Cardiac fibroblast (primary cell): ENCODE data around the gene PHTF1.

Experiments used
- DNase-seq, 2 donors: peaks; one replicate each; pipeline versions ENCODE4 v3.0.0 to v3.0.0-alpha.2; 2010; ENCODE audit warnings: low read depth in 2 of 2
- H3K4me3 ChIP-seq, 2 donors: replicated peaks in 1 of 2; 1 replicate in 1 of 2; 2 replicates in 1 of 2; pipeline ENCODE4 v1.5.1; 2011; ENCODE audit warnings: low read depth in 2 of 2, low read length in 2 of 2, mild to moderate bottlenecking in 2 of 2, moderate library complexity in 1 of 2
- TF ChIP-seq, protein P1 (sequence below): IDR thresholded peaks from one replicate; pipeline ENCODE4 v1.5.1; 2011; ENCODE audit warnings: low read depth, mild to moderate bottlenecking, low read length, inconsistent platforms

The PHTF1 gene

DNA sequence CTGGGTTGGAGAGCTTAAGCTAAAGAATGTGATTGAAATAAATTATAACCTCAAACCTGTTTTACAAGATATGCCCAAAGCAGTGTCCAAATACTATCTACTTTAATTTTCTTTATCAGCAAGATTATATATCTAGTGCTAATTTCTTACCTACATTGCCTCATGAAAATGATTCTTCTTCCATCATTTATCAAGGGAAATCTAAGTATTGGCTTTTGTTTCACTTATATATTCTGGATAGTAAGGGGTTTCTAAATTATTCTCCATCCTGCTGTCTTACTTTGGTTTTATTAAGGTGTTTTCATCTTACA, 81.2 kb downstream of the PHTF1 start:
- DNase-seq, result no peak
- H3K4me3 ChIP-seq, result no peak overlapping the region
- TF ChIP-seq, protein P1, sequence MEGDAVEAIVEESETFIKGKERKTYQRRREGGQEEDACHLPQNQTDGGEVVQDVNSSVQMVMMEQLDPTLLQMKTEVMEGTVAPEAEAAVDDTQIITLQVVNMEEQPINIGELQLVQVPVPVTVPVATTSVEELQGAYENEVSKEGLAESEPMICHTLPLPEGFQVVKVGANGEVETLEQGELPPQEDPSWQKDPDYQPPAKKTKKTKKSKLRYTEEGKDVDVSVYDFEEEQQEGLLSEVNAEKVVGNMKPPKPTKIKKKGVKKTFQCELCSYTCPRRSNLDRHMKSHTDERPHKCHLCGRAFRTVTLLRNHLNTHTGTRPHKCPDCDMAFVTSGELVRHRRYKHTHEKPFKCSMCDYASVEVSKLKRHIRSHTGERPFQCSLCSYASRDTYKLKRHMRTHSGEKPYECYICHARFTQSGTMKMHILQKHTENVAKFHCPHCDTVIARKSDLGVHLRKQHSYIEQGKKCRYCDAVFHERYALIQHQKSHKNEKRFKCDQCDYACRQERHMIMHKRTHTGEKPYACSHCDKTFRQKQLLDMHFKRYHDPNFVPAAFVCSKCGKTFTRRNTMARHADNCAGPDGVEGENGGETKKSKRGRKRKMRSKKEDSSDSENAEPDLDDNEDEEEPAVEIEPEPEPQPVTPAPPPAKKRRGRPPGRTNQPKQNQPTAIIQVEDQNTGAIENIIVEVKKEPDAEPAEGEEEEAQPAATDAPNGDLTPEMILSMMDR, result no peak

DNA sequence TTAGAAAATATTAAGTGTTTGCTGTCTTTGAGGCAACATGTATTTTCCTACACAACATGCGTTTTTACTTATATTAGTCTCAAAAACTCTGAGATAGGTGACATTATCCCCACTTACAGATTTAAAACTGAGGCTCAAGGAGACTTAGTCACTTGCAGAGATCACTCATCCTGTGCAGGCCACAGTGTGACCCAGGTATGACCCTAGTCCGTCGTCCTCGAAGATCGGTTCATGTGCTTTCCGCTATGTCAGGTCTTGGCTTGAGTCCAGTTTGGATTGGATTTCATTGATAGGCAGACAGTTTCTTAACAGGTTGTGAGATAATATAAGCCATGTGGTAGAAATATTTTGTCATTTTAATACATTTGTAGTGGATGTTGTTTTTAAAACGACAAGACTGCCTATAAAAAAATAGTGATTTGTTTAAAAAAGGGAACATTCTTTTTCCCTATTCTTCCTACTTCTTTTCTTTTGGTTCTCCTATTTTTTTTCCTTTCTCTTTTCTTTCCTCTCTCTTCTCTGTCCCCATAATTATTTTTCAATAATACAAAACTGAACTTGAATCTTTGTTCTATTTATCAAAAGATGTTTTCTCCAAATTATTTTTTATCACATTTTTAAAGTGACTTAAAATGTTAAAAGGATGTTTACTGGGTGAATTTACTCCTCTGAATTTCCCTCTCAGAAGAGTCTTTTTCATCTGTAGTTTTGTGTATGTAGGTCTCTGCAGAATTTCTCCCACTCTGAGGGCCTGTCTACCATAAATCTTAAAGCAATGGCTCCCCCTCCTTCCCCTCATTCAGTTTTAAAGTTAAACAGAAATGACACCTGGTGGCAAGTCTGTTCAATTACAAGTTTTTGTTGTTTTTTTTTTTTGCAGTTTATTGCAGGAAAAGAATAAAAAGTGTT, 81.8 kb downstream of the PHTF1 start:
- DNase-seq, result peak; percentile 72 to 78
- no peak overlapping the region for H3K4me3 ChIP-seq
- TF ChIP-seq, protein P1, result peak; percentile 39

DNA sequence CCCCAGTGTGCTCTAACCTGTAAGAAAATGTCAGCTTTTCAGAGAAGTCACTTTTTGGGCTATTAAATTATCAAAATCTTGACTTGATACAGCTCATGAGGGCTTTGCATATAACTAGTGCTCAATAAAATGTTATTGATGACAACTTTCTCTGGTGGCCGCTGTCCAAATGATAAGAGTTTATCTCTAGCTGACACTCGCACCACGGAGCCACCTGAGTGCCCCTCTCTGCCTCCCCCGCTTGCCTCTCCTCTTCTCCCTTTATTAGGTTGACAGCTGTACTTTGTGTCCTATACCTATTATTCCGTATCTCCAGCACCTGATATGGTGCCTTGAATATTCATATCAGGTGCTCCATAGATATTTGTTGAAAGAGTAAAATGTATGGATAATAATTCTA, 82.8 kb downstream of the PHTF1 start:
- no peak overlapping the region for H3K4me3 ChIP-seq
- TF ChIP-seq, protein P1, result no peak
- no peak for DNase-seq

DNA sequence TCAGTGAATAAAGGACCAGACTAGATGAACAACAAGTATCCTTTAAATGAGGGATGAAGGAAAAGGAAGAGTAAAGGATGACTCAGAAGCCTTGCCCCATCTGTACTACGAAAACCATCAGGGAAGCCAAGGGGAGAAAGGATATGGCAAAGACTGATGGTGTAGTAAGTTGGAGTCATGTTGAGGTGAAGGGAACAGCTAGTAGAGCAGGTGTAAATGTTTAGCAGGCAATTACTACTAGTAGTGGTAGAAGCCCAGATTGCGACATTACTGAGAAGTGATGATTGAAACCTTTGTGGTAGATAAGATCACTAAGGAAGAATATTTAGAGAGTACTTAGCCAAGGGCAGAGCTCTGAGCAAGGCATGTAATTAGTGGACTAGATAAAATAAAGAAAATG, 84.0 kb downstream of the PHTF1 start:
- TF ChIP-seq, protein P1, result no peak
- no peak overlapping the region for H3K4me3 ChIP-seq
- DNase-seq, result peak; percentile 15 to 29

DNA sequence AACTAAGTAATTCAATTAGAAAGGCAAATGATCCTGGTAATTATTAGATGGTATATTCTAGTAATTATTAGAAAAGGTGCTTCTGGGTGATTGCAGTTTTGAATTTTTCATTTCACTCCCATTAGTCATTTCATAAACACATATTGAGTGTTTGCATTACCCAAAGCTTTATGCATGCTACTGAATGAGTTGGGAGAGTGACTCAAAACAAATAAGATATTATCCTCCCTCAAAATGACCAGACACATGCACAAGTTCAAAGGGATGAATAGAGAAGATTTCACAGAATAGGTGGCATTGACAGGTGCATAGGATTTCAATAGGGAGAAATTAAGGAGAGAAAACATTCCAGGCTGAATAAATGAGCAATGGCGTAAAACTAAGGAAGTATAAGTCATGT, 84.7 kb downstream of the PHTF1 start:
- TF ChIP-seq, protein P1, result no peak
- DNase-seq, result peak in 1 of 2 donors; percentile 46
- H3K4me3 ChIP-seq, result no peak overlapping the region

DNA sequence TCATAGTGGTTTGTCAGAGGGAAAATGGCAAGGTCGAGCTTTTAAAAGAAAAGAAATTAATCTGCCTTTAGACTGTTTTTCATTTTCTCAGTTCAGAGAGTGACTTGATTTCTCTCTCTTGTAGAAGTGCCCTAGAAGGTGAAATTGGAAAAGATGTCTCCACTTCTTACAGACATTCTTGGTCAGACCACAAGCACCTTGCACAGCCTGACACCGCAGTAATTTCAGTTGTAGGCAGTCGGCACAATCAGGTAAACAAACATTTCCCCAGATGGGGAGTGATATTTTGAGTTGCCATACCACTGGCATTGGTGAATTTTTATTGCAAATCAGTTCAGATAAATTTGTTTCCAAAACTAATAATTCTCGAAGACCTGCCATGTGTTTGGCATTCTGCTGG, 86.8 kb downstream of the PHTF1 start:
- no peak for DNase-seq
- TF ChIP-seq, protein P1, result no peak
- no peak overlapping the region for H3K4me3 ChIP-seq
